ENCODE measurements around the gene BET1L. TPM values are rescaled to one million over a fixed set of nuclear protein-coding genes. Genes with fewer than 3 reads are reported as not detected.

BET1L gene
- total RNA-seq, 1 donor from 2014 or later = 42.0 TPM

GRCh38 chr11:205221-206001 lies 1.8 kb downstream of the BET1L start:
- DNase-seq (ENCODE audit: low spot score) = no peak
- Mint-ChIP-seq H3K9me3 (no peaks in the 10 kb centered on the region), H3K27ac (no peak overlapping the region), H3K27me3 (ENCODE audit: insufficient read depth) (no peaks in the 10 kb centered on the region), H3K4me3 (peak overlapping the region; percentile 89), H3K4me1 (ENCODE audit: low read depth) (peaks cover 60% of the 10 kb centered on the region), H3K36me3 (ENCODE audit: low read depth) (peaks cover 31% of the 10 kb centered on the region)
- intact Hi-C loops (cut with micrococcal nuclease) = loop anchor here (2.0 to 5.0 kb wide), 3 partner anchors 201 to 602 kb away; partner anchors contain the start of genes PHRF1, PIDD1 and RPLP2

DNA sequence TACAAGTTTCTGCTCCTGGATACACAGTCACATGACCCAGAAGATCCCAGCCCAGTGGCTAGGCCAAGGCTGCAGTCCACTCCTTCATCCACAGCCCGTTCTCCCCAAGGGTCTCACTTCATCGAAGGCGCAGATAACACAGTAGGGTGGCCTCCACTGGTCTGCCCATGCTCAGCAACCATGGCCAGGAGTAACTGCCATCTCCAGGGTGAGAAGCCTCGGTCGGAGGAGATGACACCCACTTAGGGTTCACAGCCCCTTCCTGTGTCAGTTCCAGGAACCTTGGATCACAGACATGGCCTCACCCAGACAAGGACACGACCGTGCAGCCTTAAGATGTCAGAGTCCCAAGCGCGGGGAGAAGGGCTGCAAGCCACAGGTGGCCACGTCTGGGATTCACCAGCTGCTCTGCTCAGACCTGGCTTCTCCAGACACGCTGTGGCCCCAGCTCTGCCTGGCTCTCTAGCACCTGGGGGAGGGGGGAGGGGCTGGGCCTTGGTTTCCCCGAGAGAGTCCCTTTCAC lies 2.6 kb downstream of the BET1L start:
- Mint-ChIP-seq H3K27ac (no peak overlapping the region), H3K4me3 (no peak overlapping the region)
- intact Hi-C loops (cut with micrococcal nuclease) = loop anchor here (5.0 kb wide), 2 partner anchors 373 to 603 kb away; partner anchors contain the start of genes PHRF1, PIDD1 and RPLP2

DNA sequence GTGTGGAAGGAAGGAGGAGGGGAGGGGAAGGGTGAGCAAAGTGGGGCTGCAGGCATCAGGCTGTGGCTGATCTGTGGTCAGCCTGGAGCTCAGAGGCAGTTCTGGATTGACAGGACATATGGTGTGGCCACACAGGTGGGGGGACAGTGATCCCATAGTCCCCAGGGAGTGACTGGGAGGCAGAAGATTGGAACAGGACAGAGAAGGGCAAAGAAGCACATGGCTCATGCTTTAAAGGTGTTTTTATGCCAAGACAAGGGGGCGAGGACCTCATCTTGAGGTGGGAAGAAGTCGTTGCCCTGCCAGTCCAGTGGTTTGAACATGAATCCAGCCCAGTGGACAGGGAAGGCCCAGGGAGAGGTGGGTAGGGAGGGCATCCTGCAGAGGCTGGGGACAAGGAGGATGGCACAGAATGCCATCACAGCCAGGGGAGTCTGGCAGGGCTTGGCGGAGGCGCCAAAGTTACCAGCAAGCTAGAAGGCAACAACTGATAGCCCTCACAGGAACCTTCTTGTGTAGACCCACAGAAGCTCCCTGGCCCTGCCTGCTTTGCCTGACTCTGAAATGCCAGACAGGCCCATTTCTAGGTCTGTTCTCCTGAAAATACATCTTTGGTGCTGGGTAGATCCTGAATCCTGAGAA lies 3.1 kb downstream of the BET1L start:
- Mint-ChIP-seq H3K4me3 (peak overlapping the region; percentile 53), H3K36me3 (ENCODE audit: low read depth) (peaks cover 23% of the 10 kb centered on the region), H3K27ac (peak overlapping the region; percentile 16)

More for the DNA sequence above, 2.6 kb downstream of the BET1L start:
- H3K4me1 Mint-ChIP-seq (ENCODE audit: low read depth) = peaks cover 52% of the 10 kb centered on the region
- H3K27me3 Mint-ChIP-seq (ENCODE audit: insufficient read depth) = no peaks in the 10 kb centered on the region
- no peak for DNase-seq (ENCODE audit: low spot score)
- peaks cover 24% of the 10 kb centered on the region for H3K36me3 Mint-ChIP-seq (ENCODE audit: low read depth)
- no peaks in the 10 kb centered on the region for H3K9me3 Mint-ChIP-seq

DNA sequence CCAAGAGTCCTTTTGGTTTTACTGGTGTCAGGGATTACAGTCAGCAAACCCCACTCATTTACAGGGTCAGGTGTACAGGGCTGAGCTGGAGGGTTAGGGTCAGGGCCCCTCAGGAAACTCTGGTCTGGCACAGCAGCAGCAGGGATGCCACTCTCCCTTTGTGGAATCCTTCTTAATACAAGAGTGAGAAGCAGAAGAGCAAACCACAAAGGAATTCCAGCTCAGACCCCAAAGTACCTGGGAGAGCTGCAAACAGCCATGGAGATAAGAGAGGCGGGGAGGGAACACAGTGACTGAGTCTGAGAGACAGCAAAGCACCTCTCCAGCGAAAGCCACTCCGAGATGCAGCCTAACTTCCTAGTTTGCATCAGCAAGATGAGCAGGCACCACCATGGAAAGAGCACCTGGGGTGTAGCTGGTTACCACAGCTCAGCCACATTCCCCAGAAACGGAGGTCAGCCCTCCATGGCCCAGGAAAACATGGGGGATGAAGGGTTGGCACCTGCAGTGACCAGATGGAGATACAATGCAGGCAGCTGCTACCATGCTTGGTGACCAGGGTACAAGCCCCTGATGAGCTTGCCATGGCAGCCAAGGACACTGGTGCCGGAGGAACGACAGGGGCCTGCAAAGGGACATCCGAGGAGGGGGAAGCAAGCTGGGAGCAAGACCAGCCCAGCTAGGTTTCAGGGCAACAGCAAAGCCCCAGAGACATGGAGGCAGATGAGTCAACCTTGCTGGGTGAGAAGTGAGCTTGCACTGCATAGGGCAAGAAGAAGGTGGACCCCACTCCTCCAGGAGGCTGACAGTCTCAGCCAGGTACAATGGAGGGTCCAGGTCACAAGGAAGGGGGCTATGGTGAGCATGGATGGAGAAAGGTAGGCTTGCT lies 3.9 kb downstream of the BET1L start:
- Mint-ChIP-seq H3K4me1 (ENCODE audit: low read depth) (peaks cover 49% of the 10 kb centered on the region), H3K27ac (peak overlapping the region; percentile 9), H3K4me3 (peak overlapping the region; percentile 53), H3K9me3 (no peaks in the 10 kb centered on the region), H3K36me3 (ENCODE audit: low read depth) (peaks cover 23% of the 10 kb centered on the region), H3K27me3 (ENCODE audit: insufficient read depth) (no peaks in the 10 kb centered on the region)
- no peak for DNase-seq (ENCODE audit: low spot score)
- intact Hi-C loops (cut with micrococcal nuclease) = no loop called here

More for the DNA sequence above, 3.1 kb downstream of the BET1L start:
- Mint-ChIP-seq H3K4me1 (ENCODE audit: low read depth) (peaks cover 49% of the 10 kb centered on the region), H3K9me3 (no peaks in the 10 kb centered on the region), H3K27me3 (ENCODE audit: insufficient read depth) (no peaks in the 10 kb centered on the region)
- DNase-seq (ENCODE audit: low spot score) = no peak
- intact Hi-C loops (cut with micrococcal nuclease) = no loop called here

DNA sequence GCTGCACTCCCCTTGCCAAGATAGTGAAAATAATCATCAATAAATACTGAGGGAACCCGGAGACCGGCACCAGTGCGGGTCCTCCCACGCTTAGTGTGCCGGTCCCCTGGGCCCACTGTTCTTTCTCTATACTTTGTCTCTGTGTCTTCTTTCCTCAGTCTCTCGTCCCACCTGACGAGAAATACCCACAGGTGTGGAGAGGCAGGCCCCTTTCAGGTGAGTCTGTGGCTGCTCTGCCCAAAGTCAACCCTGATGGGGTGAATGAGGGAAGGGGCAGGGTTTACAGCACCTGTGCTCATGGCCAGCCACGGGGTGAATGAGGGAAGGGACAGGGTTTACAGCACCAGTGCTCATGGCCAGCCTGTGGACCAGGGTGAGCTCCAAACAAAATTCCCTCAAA lies 4.7 kb downstream of the BET1L start:
- Mint-ChIP-seq H3K9me3 (no peaks in the 10 kb centered on the region), H3K27me3 (ENCODE audit: insufficient read depth) (no peaks in the 10 kb centered on the region), H3K4me3 (peak overlapping the region; percentile 36), H3K27ac (peak overlapping the region; percentile 81), H3K36me3 (ENCODE audit: low read depth) (peaks cover 23% of the 10 kb centered on the region), H3K4me1 (ENCODE audit: low read depth) (peaks cover 49% of the 10 kb centered on the region)
- intact Hi-C loops (cut with micrococcal nuclease) = no loop called here
- DNase-seq (ENCODE audit: low spot score) = no peak

- peaks cover 49% of the 10 kb centered on the region for H3K4me1 Mint-ChIP-seq (ENCODE audit: low read depth)
- no peaks in the 10 kb centered on the region for H3K27me3 Mint-ChIP-seq (ENCODE audit: insufficient read depth)
- peak overlapping the region; percentile 81 for H3K27ac Mint-ChIP-seq
- peaks cover 21% of the 10 kb centered on the region for H3K36me3 Mint-ChIP-seq (ENCODE audit: low read depth)
- intact Hi-C loops (cut with micrococcal nuclease) = no loop called here
- no peak for DNase-seq (ENCODE audit: low spot score)
- no peaks in the 10 kb centered on the region for H3K9me3 Mint-ChIP-seq
- H3K4me3 Mint-ChIP-seq = peak overlapping the region; percentile 36
Measured at GRCh38 chr11:201966-202365, 5.2 kb downstream of the BET1L start.

DNA sequence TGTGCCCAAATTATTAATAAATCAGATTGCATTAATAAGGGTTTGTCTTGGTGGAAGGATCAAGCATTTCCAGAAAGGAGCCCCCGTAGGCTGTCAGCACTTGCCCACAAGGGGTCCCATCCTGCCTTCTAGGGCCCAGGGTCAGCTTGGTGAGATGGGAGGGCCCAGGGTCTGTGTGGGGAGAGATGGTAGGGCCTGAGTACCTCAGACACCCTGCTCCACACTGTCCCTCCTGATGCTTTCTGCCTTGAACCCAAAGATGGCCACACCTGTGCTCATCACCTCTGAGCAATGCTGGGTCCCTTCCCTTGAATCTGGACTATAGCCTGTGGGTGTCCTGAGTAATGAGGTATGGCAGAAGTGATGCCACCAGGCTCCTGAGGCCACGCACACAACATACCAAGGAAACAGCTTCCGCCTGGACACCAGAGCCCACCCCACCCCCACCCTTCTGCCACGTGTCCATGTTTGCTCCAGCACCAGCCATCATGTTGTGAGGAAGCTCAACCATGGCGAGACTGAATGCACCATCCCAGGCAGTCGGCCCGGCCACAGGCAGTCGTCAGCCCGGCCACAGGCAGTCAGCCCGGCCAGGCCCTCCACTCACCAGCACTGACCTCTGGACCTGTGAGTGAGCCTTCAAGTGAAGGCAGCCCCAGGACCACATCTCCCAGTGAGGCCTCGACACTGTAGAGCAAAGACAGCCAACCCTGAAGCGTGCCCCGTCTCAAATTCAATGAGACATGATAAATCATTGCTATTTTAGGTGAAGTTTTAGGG lies 6.8 kb downstream of the BET1L start:
- DNase-seq (ENCODE audit: low spot score) = no peak
- H3K27ac Mint-ChIP-seq = no peak overlapping the region

DNA sequence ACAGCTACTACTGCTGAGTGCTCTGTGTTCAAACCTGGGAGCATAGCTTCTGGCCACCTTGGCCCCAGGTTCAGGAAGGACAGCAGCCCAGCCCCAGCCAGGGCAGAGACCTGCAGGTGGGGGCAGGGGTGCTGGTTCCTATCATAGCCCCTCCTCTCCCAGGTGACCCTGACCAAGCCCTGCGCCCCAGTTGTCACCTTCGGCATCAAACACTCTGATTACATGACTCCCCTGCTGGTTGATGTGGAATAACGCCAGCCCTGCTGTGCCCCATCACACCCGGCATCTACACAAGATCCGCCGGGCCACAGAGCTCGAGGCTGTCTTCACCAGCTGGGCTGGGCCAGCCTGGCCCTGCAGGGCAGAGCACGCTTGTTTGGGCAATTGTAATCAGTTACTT lies 7.4 kb downstream of the BET1L start:
- DNase-seq (ENCODE audit: low spot score) = no peak
- H3K4me3 Mint-ChIP-seq = no peak overlapping the region
- H3K27ac Mint-ChIP-seq = no peak overlapping the region
- intact Hi-C loops (cut with micrococcal nuclease) = no loop called here
- no peaks in the 10 kb centered on the region for H3K9me3 Mint-ChIP-seq
- H3K27me3 Mint-ChIP-seq (ENCODE audit: insufficient read depth) = no peaks in the 10 kb centered on the region
- peaks cover 18% of the 10 kb centered on the region for H3K36me3 Mint-ChIP-seq (ENCODE audit: low read depth)
- H3K4me1 Mint-ChIP-seq (ENCODE audit: low read depth) = peaks cover 33% of the 10 kb centered on the region

More for the DNA sequence above, 6.8 kb downstream of the BET1L start:
- no peaks in the 10 kb centered on the region for H3K27me3 Mint-ChIP-seq (ENCODE audit: insufficient read depth)
- peaks cover 18% of the 10 kb centered on the region for H3K36me3 Mint-ChIP-seq (ENCODE audit: low read depth)
- H3K9me3 Mint-ChIP-seq = no peaks in the 10 kb centered on the region
- H3K4me3 Mint-ChIP-seq = no peak overlapping the region
- intact Hi-C loops (cut with micrococcal nuclease) = no loop called here
- H3K4me1 Mint-ChIP-seq (ENCODE audit: low read depth) = peaks cover 35% of the 10 kb centered on the region

GRCh38 chr11:199004-199581 lies 8.1 kb downstream of the BET1L start:
- H3K4me3 Mint-ChIP-seq = no peak overlapping the region
- H3K36me3 Mint-ChIP-seq (ENCODE audit: low read depth) = peaks cover 18% of the 10 kb centered on the region
- intact Hi-C loops (cut with micrococcal nuclease) = no loop called here
- no peaks in the 10 kb centered on the region for H3K27me3 Mint-ChIP-seq (ENCODE audit: insufficient read depth)
- peaks cover 28% of the 10 kb centered on the region for H3K4me1 Mint-ChIP-seq (ENCODE audit: low read depth)
- H3K9me3 Mint-ChIP-seq = no peaks in the 10 kb centered on the region
- H3K27ac Mint-ChIP-seq = no peak overlapping the region
- DNase-seq (ENCODE audit: low spot score) = no peak

- no peak overlapping the region for H3K27ac Mint-ChIP-seq
- DNase-seq (ENCODE audit: low spot score) = no peak
- no peaks in the 10 kb centered on the region for H3K27me3 Mint-ChIP-seq (ENCODE audit: insufficient read depth)
Measured at GRCh38 chr11:198236-198806, 8.9 kb downstream of the BET1L start.

GRCh38 chr11:197741-198235 lies 9.4 kb downstream of the BET1L start:
- intact Hi-C loops (cut with micrococcal nuclease) = no loop called here

More at GRCh38 chr11:198236-198806, 8.9 kb downstream of the BET1L start:
- intact Hi-C loops (cut with micrococcal nuclease) = no loop called here
- H3K36me3 Mint-ChIP-seq (ENCODE audit: low read depth) = peaks cover 11% of the 10 kb centered on the region
- no peak overlapping the region for H3K4me3 Mint-ChIP-seq
- H3K4me1 Mint-ChIP-seq (ENCODE audit: low read depth) = peaks cover 20% of the 10 kb centered on the region
- no peaks in the 10 kb centered on the region for H3K9me3 Mint-ChIP-seq

More at GRCh38 chr11:197741-198235, 9.4 kb downstream of the BET1L start:
- H3K9me3 Mint-ChIP-seq = no peaks in the 10 kb centered on the region
- H3K27ac Mint-ChIP-seq = no peak overlapping the region
- H3K4me3 Mint-ChIP-seq = no peak overlapping the region
- H3K27me3 Mint-ChIP-seq (ENCODE audit: insufficient read depth) = no peaks in the 10 kb centered on the region
- H3K36me3 Mint-ChIP-seq (ENCODE audit: low read depth) = peaks cover 8% of the 10 kb centered on the region
- H3K4me1 Mint-ChIP-seq (ENCODE audit: low read depth) = peaks cover 15% of the 10 kb centered on the region
- DNase-seq (ENCODE audit: low spot score) = no peak
